Esophagus muscularis mucosa (tissue), 4 donors: ENCODE results near the gene MARCKS. TPM values are rescaled to one million over a fixed set of nuclear protein-coding genes. Genes with fewer than 3 reads are reported as not detected.

Experiments
- DNase-seq: peaks from one replicate; pipeline ENCODE4 v3.0.0-alpha.2; 2017; ENCODE audit errors: extremely low spot score
- H3K27ac ChIP-seq, 4 donors: fragments of 200-600 bp; sonication (generic); replicated peaks in 1 of 4; 1 replicate in 3 of 4; 2 replicates in 1 of 4; pipeline ENCODE4 v1.5.1; 2016 to 2019; ENCODE audit warnings: mild to moderate bottlenecking in 1 of 4
- H3K27me3 ChIP-seq, 4 donors: fragments of 200-600 bp; sonication (generic); one replicate each; pipeline versions ENCODE4 v1.5.1 to v1.6.0; 2016 to 2019
- H3K36me3 ChIP-seq, 4 donors: fragments of 200-600 bp; sonication (generic); one replicate each; pipeline ENCODE4 v1.5.1; 2016 to 2019
- H3K4me1 ChIP-seq, 4 donors: fragments of 200-600 bp; sonication (generic); one replicate each; pipeline ENCODE4 v1.5.1; 2016 to 2019
- H3K4me3 ChIP-seq, 4 donors: fragments of 200-600 bp; sonication (generic); 1 replicate in 2 of 4; 2 replicates in 2 of 4; pipeline ENCODE4 v1.5.1; 2016 to 2019; ENCODE audit warnings: mild to moderate bottlenecking in 4 of 4, moderate library complexity in 1 of 4
- H3K9me3 ChIP-seq, 4 donors: fragments of 200-600 bp; sonication (generic); 1 replicate in 3 of 4; 2 replicates in 1 of 4; pipeline ENCODE4 v1.5.1; 2016 to 2019
- CTCF ChIP-seq, 3 experiments: fragments of 200-600 bp in 2 of 3; fragments of 450-650 bp in 1 of 3; sonication (generic) in 2 of 3; IDR thresholded peaks; one replicate each; pipeline ENCODE4 v1.5.1; 2017 to 2019; ENCODE audit warnings: antibody characterized with exemption in 3 of 3, mild to moderate bottlenecking in 2 of 3, moderate library complexity in 1 of 3
- EP300 ChIP-seq: sonication (generic); formaldehyde crosslinking; IDR thresholded peaks from one replicate; pipeline ENCODE4 v1.6.1; 2017; ENCODE audit warnings: antibody characterized with exemption
- POLR2A ChIP-seq: fragments of 450-650 bp; IDR thresholded peaks from one replicate; pipeline ENCODE4 v1.6.1; 2017; ENCODE audit warnings: antibody characterized with exemption, moderate library complexity, mild to moderate bottlenecking, low read depth
- POLR2AphosphoS5 ChIP-seq, 2 donors: sonication (generic); formaldehyde crosslinking; IDR thresholded peaks; one replicate each; pipeline ENCODE4 v1.6.1; 2017; ENCODE audit warnings: antibody characterized with exemption in 2 of 2
- WGBS: methylation state at CpG from one replicate; pipeline ENCODE4 v1.1.5; 2018; 5-methylcytosine and 5-hydroxymethylcytosine counted together
- intact Hi-C: fragments of 100-400 bp; cut with DNase I; formaldehyde crosslinking; loops from one replicate; pipeline ENCODE4 v1.15.1; 2023
- total RNA-seq, 4 donors: library from RNA; depleted of rRNA; stranded (reverse); fragments of >200 nt; gene quantifications; one replicate each; pipeline versions ENCODE4 v1.1.0 to v1.2.1, GENCODE V29; 2016

MARCKS gene
- total RNA-seq, result 10 to 100 TPM; 19.2 to 32.7 (median 31.2) TPM

GRCh38 chr6:113856625-113857555, at the start of gene MARCKS:
Gene MARCKS, plus strand, starts transcription at chr6:113857345. Its CDS starts 401 bp downstream, at chr6:113857746.
- intact Hi-C loops, result loop anchor here (5.0 to 10.0 kb wide), 3 partner anchors 292 to 1075 kb away; no protein-coding TSS in a partner anchor
- H3K4me3 ChIP-seq, result peak within 1 kb of the TSS; percentile 65 to 81 (median 73)
- H3K9me3 ChIP-seq, result no peaks in the 10 kb centered on the region
- DNase-seq, result no peak
- peaks cover 4 to 40% (median 28%) of the 10 kb centered on the region in 4 donors for H3K4me1 ChIP-seq
- under 1% methylated on average over 49 of the region's 49 CpGs for WGBS
- H3K27me3 ChIP-seq, result no peaks in the 10 kb centered on the region
- no peaks in the 10 kb centered on the region for H3K36me3 ChIP-seq
- no peak for TF ChIP-seq EP300
- TF ChIP-seq CTCF (IDR thresholded peaks at IDR 0.05), result no peak
- peak; percentile 72 to 88 for TF ChIP-seq POLR2AphosphoS5 (IDR thresholded peaks at IDR 0.05)
- peak within 1 kb of the TSS; percentile 90 to 97 (median 94) for H3K27ac ChIP-seq

- no peaks in the 10 kb centered on the region for H3K9me3 ChIP-seq
- H3K4me1 ChIP-seq, result no peaks in the 10 kb centered on the region
- H3K27me3 ChIP-seq, result no peaks in the 10 kb centered on the region
- H3K36me3 ChIP-seq, result no peaks in the 10 kb centered on the region
- H3K27ac ChIP-seq, result no peak overlapping the region
- no peak overlapping the region for H3K4me3 ChIP-seq
- no peak for DNase-seq
- intact Hi-C loops, result no loop called here
- WGBS, result 79% methylated on average over 5 of the region's 5 CpGs
- TF ChIP-seq POLR2A, result no peak
- no peak for TF ChIP-seq CTCF (IDR thresholded peaks at IDR 0.05)
- TF ChIP-seq POLR2AphosphoS5 (IDR thresholded peaks at IDR 0.05), result no peak
- TF ChIP-seq EP300, result no peak
Measured at GRCh38 chr6:113809826-113810225, 47.3 kb upstream of the MARCKS start.

GRCh38 chr6:113813142-113813541, 44.0 kb upstream of the MARCKS start:
- H3K36me3 ChIP-seq, result no peaks in the 10 kb centered on the region
- no peak for TF ChIP-seq CTCF (IDR thresholded peaks at IDR 0.05)
- no peak for TF ChIP-seq POLR2AphosphoS5 (IDR thresholded peaks at IDR 0.05)
- no peak for TF ChIP-seq EP300
- no peak for TF ChIP-seq POLR2A
- WGBS, result 76% methylated on average over 3 of the region's 3 CpGs
- no peaks in the 10 kb centered on the region for H3K27me3 ChIP-seq
- DNase-seq, result no peak
- intact Hi-C loops, result no loop called here
- no peaks in the 10 kb centered on the region for H3K4me1 ChIP-seq
- H3K9me3 ChIP-seq, result no peaks in the 10 kb centered on the region
- H3K27ac ChIP-seq, result no peak overlapping the region
- no peak overlapping the region for H3K4me3 ChIP-seq

GRCh38 chr6:113818578-113818977, 38.6 kb upstream of the MARCKS start:
- Histone ChIP-seq H3K27ac (no peak overlapping the region), H3K9me3 (no peaks in the 10 kb centered on the region), H3K36me3 (no peaks in the 10 kb centered on the region), H3K4me1 (peaks cover 0 to 4% (median 0%) of the 10 kb centered on the region in 4 donors), H3K4me3 (no peak overlapping the region), H3K27me3 (no peaks in the 10 kb centered on the region)
- no peak for DNase-seq
- intact Hi-C loops, result no loop called here
- 90% methylated on average over 1 of the region's 1 CpG for WGBS
- no peak for TF ChIP-seq EP300
- TF ChIP-seq CTCF (IDR thresholded peaks at IDR 0.05), result no peak
- TF ChIP-seq POLR2A, result no peak
- TF ChIP-seq POLR2AphosphoS5 (IDR thresholded peaks at IDR 0.05), result no peak
